ENCODE results near the gene TMEM39B. TPM values are rescaled to one million over a fixed set of nuclear protein-coding genes. Genes with fewer than 3 reads are reported as not detected.
"Not testable (repeated sequence)": the region's sequence is repeated elsewhere in the genome, so short reads cannot be mapped to it uniquely, and the experiment has no call there.

Gene TMEM39B
- polyA plus RNA-seq, 1 donor, result 15.8 TPM

DNA sequence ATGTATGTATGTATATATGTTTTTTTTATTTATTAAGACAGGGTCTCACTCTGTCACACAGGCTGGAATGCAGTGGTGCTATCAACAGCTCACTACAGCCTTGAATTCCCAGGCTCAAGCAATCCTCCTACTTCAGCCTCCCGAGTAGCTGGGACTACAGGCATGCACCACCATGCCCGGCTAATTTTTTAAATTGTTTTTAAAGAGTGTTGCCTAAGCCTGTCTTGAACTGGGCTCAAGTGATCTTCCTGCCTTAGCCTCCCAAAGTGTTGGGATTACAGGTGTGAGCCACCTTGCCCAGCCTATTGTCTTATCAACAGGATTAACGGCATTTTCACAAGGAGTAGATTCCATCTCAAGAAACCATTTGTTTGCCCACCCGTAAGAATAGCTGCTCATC lies 40.7 kb downstream of the TMEM39B start:
- DNase-seq, result not testable (repeated sequence)

DNA sequence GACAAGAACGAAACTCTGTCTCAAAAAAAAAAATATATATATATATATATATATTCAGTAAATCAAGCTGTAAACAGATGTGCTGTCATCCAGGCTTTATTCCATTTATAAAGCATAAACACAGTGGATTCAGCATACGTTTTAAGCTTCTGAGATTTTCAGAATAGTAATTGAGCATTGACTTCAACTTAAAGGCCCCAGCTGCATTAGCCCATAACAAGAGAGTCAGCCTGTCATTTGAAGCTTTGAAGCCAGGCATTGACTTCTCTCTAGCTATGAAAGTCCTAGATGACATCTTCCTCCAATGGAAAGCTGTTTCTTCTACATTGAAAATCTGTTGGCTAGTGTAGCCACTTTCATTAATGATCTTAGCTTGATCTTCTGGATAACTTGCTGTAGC lies 41.7 kb downstream of the TMEM39B start:
- DNase-seq, result no peak

DNA sequence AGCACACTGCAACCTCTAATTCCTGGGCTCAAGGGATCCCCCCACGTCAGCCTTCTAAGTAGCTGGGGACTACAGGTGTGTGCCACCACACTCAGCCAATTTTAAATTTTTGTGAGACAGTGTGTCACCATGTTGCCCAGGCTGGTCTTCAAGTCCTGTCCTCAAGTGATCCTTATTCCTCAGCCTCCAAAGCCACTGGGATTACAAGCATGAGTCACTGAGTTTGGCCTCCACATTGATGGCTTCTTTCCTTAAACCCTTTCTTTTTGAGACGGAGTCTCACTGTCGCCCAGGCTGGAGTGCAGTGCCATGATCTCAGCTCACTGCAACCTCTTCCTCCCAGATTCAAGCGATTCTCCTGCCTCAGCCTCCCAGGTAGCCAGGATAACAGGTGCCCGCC lies 42.8 kb downstream of the TMEM39B start:
- DNase-seq, result no peak

DNA sequence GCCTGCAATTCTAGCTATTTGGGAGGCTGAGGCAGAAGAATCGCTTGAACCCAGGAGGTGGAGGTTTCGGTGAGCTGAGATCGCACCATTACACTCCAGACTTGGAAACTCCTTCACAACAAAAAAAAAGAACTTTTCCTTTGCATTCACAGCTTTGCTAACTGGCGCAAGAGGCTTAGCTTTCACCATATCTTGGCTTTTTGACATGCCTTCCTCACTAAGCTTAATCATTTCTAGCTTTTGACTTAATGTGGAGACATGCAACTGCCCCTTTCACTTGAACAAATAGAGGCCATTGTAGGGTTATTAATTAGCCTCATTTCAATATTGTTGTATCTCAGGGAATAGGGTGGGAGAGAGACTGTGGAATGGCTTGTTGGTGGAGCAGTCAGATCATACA lies 43.8 kb downstream of the TMEM39B start:
- no peak for DNase-seq

DNA sequence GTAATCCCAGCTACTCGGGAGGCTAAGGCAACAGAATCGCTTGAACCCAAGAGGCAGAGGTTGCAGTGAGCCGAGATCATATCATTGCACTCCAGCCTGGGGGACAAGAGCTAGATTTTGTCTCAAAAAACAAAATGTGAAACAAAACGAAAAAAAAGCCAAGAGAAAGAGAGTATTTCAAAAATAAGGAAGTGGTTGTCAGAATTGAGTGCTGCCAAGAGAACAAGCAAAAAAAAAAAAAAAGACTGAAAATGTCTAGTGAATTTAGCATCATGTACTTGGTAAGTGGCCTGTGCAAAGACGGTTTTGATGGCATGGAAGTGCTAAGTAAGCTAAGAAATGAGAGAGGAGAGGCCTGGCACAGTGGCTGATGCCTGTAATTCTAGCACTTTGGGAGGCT lies 49.4 kb downstream of the TMEM39B start:
- DNase-seq, result no peak

DNA sequence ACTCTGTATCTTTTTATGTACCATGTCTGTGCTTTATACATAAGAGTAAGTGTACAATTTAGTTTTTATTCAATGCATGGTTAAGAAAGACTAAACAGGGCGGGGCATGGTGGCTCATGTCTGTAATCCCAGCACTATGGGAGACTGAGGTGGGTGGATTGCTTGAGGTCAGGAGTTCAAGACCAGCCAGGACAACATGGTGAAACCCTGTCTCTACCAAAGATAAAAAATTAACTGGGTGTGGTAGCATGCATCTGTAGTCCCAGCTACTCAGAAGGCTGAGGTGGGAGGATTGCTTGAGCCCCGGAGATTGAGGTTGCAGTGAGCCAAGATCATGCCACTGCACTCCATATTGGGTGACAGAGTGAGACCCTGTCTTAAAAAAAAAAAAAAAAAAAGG lies 50.6 kb downstream of the TMEM39B start:
- DNase-seq, result not testable (repeated sequence)

DNA sequence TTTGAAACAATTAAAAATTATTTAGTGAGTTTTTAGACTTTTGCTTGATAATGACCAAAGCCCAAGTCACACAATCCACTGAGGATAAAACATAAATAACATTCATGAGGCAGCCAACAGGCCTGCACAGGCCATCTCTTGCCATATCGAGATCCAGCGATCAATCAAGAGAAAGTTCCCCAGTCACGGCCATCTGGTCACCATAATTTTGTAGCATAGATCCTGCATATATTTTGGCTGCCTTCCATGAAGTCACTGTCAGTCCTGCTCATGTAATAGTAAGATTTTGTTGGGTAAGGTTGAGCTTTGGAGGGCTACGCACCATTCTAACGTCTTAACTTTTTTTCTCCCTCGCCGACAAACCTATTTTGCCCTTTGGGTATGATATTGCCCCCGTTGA lies 52.6 kb downstream of the TMEM39B start:
- DNase-seq, result no peak

DNA sequence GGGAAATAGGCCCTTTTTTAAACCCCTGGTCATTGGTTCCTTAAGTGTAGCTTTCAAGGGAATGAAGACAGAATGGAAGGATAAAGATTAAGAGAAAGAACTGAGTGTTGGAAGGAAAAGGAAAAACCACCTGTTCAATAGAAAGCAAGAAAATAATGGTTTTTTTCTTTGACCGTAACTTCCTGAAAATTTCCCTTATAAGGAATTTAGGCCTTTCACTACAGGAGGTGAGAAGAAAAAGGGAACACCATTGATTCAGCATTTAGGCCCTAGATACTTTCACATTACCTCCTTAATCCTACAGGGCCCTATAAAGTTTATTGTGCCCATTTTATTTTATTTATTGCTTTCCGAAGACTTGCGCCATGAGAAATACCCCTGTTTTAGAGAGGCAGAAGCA lies 54.0 kb downstream of the TMEM39B start:
- DNase-seq, result no peak

DNA sequence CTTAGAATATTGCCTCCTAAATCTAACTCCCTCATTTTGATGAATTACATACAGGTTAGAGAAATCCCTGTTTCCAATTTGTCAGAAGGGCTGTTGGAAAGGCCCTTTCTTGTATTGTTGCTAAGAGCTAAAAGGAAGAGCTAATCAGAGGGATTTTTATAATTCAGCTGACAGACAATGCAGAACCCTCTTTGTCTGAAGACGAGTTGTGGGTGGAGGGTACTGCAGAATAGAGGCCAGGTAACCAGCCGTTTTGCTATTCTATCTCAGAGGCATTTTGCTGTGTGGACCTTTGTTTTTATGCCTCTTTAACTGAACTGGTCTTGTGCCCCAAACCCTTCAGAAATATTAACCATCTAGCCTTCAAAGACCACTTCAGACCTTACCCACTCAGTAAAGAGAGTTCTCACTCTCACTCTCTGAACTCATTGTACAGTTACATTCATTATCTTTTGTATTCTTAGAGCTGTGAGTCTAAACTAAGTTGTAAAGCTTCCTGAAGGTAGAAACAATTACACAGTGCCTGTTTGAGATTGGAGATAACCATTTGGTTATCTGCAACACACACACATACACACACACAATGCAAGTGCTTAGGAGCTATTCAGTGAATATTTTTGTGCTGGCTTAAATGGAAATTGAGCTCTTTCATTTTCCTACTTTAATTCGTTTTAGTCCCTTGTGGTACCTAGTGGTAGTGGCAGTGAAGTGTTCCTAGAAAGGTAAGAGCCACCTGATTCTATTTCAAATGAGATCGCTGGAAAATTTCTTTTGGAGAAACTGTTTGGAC lies 54.9 kb downstream of the TMEM39B start:
- no peak for DNase-seq

DNA sequence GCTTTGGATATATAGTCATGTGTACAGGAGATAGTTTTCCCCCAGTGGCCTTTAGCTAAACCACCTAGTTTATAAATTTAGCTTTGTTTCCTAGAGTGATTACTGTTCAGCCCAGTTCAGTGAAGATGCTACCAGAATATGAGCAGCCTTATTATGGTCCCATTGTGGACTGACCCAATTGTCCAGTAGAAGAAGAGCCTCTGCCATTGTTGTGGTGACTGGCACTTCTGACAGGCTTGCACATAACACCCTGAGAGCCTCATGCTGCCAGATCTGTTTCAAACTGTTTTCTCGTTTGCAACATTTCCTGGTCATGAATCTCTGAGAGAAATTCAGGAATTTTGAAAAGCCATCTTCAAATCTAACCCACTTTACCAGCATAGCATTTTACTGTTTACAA lies 55.7 kb downstream of the TMEM39B start:
- no peak for DNase-seq

DNA sequence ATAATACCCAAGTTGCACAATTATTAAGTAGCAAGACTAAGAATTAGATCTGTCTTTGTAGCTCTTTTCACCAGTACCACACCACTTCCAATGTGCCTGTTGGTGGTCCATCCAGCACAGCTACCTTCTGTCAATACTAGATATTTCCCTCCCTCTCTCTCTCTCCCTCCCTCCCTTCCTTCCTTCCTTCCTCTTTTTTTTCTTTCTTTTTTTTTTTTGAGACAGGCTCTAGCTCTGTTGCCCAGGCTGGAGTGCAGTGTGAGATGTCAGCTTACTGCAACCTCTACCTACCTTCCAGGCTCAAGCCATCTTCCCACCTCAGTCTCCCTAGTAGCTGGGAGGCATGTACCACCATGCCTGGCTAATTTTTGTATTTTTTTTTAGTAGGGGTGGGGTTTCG lies 56.2 kb downstream of the TMEM39B start:
- DNase-seq, result no peak

DNA sequence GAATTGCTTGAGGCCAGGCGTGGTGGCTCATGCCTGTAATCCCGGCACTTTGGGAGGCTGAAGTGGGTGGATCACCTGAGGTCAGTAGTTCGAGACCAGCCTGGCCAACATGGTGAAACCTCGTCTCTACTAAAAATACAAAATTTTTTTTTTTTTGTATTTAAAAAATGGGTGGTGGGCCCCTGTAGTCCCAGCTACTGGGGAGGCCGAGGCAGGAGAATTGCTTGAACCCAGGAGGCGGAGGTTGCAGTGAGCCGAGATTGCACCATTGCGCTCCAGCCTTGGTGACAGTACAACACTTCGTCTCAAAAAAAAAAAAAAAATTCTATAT lies 61.2 kb downstream of the TMEM39B start:
- not testable (repeated sequence) for DNase-seq

DNA sequence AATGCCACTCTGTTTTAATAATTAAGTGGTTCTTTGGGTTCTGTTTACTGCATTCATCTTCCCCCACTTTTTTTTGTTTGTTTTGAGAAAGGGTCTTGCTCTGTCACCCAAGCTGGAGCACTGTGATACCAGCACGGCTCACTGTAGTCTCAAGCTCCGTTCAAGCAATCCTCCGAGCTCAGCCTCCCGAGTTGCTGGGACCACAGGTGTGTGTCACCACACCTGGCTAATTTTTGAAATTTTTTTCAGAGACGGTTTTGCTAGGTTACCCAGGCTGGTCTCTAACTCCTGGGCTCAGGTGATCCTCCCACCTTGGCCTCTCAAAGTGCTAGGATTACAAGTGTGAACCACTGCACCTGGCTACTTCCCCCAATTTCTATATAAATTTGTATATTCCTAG lies 64.4 kb downstream of the TMEM39B start:
- no peak for DNase-seq

DNA sequence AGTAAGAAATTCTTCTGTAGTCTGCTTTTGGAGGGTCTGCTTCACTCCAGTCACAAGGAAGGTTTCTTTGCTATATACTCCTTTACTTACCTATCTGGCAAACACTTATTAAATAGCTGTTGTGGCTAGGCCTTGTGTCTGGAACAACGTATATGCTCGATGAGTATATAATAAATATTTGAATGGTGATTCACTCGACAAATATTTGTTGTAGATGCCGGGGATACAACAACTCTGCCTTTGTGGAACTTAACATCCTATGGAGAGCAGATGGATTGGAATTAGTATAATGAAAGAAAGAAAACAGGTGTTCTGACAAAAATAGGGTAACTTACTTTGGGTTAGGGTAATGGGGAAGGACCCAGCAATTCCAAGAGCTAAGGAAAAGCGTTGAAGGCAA lies 66.2 kb downstream of the TMEM39B start:
- no peak for DNase-seq

DNA sequence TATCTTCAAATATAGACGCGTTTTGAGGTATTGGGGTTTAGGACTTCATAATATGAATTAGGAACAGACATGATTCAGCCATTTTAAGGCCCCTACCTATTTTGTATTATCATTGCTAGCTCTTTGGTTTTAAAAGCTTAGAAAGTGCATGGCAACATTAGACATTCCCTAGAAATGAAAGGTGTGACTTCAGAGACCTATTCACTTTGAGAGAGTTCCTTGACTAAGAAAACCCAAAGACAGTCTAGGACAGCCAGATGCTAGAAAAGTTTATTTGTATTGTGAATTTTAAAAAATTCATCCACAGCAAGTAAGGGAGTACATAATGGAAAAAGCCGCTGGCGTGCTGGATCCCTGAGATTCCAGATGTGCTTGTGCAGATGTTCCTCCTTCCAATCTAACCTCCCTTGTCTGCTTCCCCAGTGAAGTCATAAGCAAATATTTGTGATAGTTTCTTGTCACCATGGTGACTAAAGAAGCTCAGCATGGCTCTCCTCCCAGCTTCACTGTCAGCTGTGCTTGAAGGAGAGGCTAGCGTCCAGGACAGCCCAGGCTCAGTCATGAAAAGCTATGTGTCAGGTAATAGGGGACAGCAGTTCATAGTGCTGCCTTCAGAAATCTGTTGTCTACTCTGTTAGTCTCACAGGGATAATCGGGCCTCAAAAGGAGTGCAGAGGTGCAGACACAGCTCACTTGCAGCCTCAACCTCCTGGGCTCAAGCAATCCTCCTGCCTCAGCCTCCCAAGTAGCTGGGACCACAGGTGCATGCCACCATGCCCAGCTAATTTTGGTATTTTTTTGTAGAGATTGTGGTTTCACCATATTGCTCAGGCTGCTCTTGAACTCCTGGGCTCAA lies 69.9 kb downstream of the TMEM39B start:
- DNase-seq, result peak; percentile 92

DNA sequence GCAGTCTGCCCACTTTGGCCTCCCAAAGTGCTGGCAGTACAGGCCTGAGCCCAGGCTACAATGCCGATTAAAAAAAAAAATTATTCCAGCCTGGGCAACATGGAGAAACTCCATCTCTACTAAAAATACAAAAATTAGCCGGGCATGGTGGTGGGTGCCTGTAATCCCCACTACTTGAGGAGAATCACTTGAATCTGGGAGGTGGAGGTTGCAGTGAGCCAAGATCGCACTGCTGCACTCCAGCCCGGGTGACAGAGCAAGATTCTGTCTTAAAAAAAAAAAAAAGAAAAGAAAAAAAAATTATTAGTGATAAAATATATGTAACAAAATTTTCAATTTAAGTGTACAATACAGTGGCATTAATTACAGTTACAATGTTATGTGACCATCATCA lies 70.6 kb downstream of the TMEM39B start:
- not testable (repeated sequence) for DNase-seq

DNA sequence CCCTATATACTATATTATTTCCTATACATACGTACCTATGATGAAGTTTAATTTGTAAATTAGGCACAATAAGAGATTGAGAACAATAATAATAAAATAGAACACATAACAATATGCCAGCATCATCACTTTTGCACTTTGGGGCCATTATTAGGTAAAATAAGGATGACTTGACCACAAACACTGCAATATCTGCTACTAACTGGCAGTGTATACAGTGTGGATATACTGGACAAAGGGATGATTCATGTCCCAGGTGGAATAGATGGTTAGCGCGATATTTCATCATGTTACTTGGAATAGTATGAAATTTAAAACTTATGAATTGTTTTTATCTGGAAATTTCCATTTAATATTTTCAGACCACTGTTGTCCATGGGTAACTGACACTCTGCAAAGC lies 71.3 kb downstream of the TMEM39B start:
- DNase-seq, result no peak

DNA sequence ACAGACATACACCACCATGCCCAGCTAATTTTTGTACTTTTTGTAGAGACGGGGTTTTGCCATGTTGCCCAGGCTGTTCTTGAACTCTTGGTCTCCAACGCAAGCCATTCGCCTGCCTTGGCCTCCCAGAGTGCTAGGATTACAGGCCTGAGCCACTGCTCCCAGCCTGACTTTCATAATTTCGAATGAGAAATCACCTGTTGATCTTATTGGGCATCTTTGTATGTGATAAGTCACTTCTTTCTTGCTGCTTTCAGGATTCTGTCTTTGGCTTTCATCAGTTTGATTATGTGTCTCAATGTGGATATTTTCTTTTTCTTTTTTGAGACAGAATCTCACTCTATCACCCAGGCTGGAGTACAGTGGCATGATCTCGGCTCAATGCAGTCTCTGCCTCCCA lies 75.1 kb downstream of the TMEM39B start:
- DNase-seq, result not testable (repeated sequence)

DNA sequence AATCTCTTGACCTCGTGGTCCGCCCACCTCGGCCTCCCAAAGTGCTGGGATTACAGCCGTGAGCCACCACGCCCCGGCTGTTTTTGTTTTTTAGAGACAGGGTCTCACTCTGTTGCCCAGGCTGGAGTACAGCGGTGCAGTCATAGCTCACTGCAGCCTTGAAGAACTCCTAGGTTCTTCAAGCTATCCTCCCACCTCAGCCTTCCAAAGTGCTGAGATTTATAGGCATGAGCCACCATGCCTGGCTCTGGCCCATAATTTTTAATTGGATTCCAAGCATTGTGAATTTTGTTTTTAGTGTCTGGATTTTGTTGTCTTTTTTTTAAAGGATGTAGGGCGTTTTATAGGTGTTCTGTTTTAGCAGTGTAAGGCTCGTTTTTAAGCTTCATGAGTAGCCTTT lies 78.1 kb downstream of the TMEM39B start:
- DNase-seq, result no peak

DNA sequence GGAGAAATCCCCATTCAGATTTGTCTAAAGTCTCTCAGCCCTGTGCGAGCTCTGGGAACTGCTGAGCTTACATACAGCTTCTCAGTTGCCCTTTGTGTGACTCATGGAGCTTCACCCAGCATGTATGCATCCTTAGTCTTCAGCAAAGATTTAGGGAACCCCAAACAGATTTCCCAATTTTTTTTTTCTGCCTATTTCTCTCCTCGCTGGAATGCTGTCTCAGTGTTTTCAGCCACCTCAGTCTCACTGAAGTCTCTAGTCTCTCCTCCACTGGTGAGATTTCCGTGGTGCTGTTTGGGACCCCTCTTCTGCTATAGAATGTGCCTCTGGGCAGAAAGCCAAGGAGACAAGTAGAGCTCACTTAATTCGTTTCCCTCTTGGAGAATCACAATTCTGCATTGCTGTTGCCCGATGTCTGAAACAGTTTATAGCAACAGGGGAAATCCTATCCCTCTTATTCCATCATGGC lies 78.6 kb downstream of the TMEM39B start:
- DNase-seq, result peak; percentile 50

Data from hindlimb muscle (tissue), 1 donor.